Natural killer cell treated with Interleukin-12 subunit alpha and Interleukin-12 subunit beta and Interleukin-15 and Interleukin-18, amount 100 ng/mL, for 72 hours (primary cell): ENCODE results near the gene RHBDD2. TPM values are rescaled to one million over a fixed set of nuclear protein-coding genes. Genes with fewer than 3 reads are reported as not detected.
A peak's percentile ranks its signal among the peaks of the same experiment; 100 is the strongest.
"Not testable (repeated sequence)": the region's sequence is repeated elsewhere in the genome, so short reads cannot be mapped to it uniquely, and the experiment has no call there.

Experiments used
- ATAC-seq, 2 donors: fragments of 150-1000 bp; cut with Tn5 transposase in 1 of 2; sonication (Bioruptor Pico), chemical (Tn5 transposase) in 1 of 2; 2 replicates each; pipeline ENCODE4 v1.10.0; 2021
- DNase-seq: peaks from one replicate; pipeline ENCODE4 v3.0.0; 2022; ENCODE audit warnings: low spot score
- H3K27ac Mint-ChIP-seq, 2 donors: 1 replicate in 1 of 2; 2 replicates in 1 of 2; pipeline ENCODE4 v1.8.0; 2022; ENCODE audit warnings: mixed read lengths in 2 of 2, mild to moderate bottlenecking in 1 of 2, moderate library complexity in 1 of 2
- H3K27me3 Mint-ChIP-seq, 2 donors: 1 replicate in 1 of 2; 2 replicates in 1 of 2; pipeline ENCODE4 v1.8.0; 2022; ENCODE audit warnings: mixed read lengths in 2 of 2
- H3K36me3 Mint-ChIP-seq: one replicate; pipeline ENCODE4 v1.8.0; 2022; ENCODE audit warnings: mixed read lengths
- H3K4me1 Mint-ChIP-seq, 2 donors: 1 replicate in 1 of 2; 2 replicates in 1 of 2; pipeline ENCODE4 v1.8.0; 2022; ENCODE audit warnings: low read depth in 2 of 2, mixed read lengths in 2 of 2, mild to moderate bottlenecking in 1 of 2
- H3K4me3 Mint-ChIP-seq: one replicate; pipeline ENCODE4 v1.8.0; 2022; ENCODE audit warnings: mixed read lengths
- H3K9me3 Mint-ChIP-seq: 2 replicates; pipeline ENCODE4 v1.8.0; 2022; ENCODE audit warnings: mixed read lengths
- total RNA-seq, 2 donors: library from RNA; stranded (reverse); gene quantifications; one replicate each; pipeline ENCODE4 v1.2.3, GENCODE V29; 2022

Gene RHBDD2
- total RNA-seq, 2 donors from 2014 or later: 33.8 to 46.0 TPM

DNA sequence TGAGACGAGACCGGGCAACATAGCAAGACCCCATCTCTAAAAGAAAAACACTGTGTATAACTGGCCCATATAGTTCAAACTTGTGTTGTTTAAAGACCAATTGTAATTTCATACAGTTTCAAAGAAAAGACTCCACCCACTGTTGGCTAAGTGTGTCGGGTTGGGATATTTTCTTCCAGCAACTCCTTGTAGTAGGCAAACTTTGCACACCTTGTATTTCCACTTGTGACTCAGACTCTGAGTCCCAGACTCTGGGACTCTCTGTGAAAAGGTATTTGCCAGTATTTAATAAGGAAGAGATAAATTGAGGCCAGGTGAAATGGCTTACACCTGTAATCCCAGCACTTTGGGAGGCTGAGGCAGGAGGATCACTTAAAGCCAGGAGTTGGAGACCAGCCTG is 29.3 kb upstream of the RHBDD2 start:
- Mint-ChIP-seq H3K4me1 (peaks cover 4 to 7% of the 10 kb centered on the region in 2 donors), H3K36me3 (no peaks in the 10 kb centered on the region), H3K27me3 (no peaks in the 10 kb centered on the region), H3K4me3 (no peak overlapping the region), H3K27ac (no peak overlapping the region), H3K9me3 (no peaks in the 10 kb centered on the region)
- DNase-seq (no peak), ATAC-seq (no peak)

DNA sequence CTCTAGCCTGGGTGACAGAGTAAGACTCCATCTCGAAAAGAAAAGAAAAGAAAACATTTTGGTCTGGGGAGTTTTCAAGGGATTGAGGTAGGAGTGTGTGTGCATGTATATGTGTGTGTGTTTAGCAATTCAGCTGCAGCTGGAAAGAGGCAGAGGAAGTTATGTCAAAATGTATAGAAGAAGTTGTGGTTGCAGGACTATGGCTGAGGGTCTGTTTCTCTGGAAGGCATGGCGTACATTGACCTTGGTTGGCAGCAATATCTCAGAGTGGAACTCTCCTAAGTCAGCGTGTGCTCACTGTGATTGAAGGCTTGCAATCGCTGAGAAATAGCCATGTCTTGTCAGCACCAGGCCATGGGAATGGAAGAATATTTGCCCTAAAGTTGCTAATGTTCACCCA is 28.6 kb upstream of the RHBDD2 start:
- H3K4me1 Mint-ChIP-seq: peaks cover 4 to 5% of the 10 kb centered on the region in 2 donors
- DNase-seq: no peak
- no peak overlapping the region for H3K4me3 Mint-ChIP-seq
- H3K27me3 Mint-ChIP-seq: no peaks in the 10 kb centered on the region
- H3K9me3 Mint-ChIP-seq: no peaks in the 10 kb centered on the region
- no peaks in the 10 kb centered on the region for H3K36me3 Mint-ChIP-seq
- no peak overlapping the region for H3K27ac Mint-ChIP-seq
- ATAC-seq: no peak

DNA sequence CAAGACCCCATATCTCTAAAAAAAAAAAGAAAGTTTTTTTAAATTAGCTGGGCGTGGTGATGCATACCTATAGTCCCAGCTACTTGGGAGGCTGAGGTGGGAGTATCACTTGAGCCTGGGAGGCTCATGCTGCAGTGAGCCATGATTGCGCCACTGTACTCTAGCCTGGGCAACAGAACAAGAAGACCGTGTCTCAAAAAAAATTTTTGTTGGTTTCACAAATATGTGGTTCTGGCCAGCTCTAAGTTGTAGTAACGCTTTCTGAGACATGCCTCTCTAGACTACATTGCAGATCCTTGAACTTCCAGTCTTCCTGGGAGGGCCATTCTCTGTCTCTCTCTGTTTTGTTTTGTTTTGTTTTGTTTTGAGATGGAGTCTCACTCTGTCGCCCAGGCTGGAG is 24.6 kb upstream of the RHBDD2 start:
- peaks cover 0 to 13% of the 10 kb centered on the region in 2 donors for H3K27me3 Mint-ChIP-seq
- H3K36me3 Mint-ChIP-seq: no peaks in the 10 kb centered on the region
- ATAC-seq (no peak), DNase-seq (no peak)
- H3K27ac Mint-ChIP-seq: no peak overlapping the region
- H3K4me1 Mint-ChIP-seq: peaks cover 15 to 16% of the 10 kb centered on the region in 2 donors
- H3K9me3 Mint-ChIP-seq: no peaks in the 10 kb centered on the region
- no peak overlapping the region for H3K4me3 Mint-ChIP-seq

DNA sequence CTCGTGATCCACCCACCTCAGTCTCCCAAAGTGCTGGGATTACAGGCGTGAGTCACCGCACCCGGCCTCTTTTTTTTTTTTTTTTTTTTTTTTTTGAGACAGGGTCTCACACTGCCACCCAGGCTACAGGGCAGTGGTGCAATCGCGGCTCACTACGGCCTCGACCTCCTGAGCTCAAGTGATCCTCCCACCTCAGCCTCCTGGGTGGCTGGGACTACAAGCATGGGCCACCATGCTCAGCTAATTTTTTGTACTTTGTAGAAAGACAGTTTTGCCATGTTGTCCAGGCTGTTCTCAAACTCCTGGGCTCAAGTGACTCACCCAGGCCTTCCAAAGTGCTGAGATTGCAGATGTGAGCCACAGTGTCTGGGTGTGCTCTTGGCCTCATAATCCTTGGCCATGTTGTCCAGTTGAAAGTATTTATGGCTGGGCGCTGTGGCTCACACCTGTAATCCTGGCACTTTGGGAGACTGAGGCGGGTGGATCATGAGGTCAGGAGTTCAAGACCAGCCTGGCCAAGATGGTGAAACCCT is 24.0 kb upstream of the RHBDD2 start:
- H3K27me3 Mint-ChIP-seq: peaks cover 0 to 13% of the 10 kb centered on the region in 2 donors
- not testable (repeated sequence) for H3K4me3 Mint-ChIP-seq

DNA sequence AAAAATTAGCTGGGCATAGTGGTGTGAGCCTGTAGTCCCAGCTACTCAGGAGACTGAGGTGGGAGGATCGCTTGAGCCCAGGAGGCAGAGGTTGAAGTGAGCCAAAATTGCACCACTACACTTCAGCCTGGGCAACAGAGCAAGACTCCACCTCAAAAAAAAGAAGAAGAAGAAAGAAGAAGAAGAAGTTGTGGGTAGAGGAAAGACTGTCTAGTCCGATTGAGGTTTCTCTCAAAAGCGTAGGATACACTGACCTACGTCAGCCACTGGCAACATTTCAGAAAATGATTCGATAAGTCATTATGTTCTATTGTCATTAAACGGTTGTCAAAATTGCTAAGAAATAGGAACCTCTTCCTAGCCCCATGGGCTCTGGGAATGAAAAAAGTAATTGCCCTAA is 22.3 kb upstream of the RHBDD2 start:
- no peak overlapping the region for H3K27ac Mint-ChIP-seq
- ATAC-seq (no peak), DNase-seq (no peak)
- H3K4me1 Mint-ChIP-seq: peaks cover 10 to 12% of the 10 kb centered on the region in 2 donors
- H3K36me3 Mint-ChIP-seq: no peaks in the 10 kb centered on the region
- H3K9me3 Mint-ChIP-seq: no peaks in the 10 kb centered on the region
- H3K4me3 Mint-ChIP-seq: no peak overlapping the region
- H3K27me3 Mint-ChIP-seq: peaks cover 0 to 13% of the 10 kb centered on the region in 2 donors

More for the DNA sequence above, 24.0 kb upstream of the RHBDD2 start:
- not testable (repeated sequence) for H3K36me3 Mint-ChIP-seq, H3K27ac Mint-ChIP-seq, H3K9me3 Mint-ChIP-seq, ATAC-seq, DNase-seq
- peaks cover 15 to 16% of the 10 kb centered on the region in 2 donors for H3K4me1 Mint-ChIP-seq

DNA sequence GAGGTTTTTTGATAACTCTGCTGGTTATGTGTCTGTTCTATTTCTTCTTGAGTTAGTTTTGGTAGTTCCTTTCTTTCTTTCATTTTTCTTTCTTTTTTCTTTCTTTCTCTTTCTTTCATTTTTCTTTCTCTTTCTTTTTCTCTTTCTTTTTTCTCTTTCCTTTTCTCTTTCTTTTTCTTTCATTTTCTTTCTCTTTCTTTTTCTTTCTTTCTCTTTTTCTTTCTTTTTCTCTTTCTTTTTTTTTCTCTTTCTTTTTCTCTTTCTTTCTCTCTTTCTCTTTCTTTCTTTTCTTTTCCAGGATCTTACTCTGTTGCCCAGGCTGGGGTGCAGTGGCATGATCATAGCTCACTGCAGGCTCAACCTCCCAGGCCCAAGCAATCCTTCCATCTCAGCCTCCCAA is 20.4 kb upstream of the RHBDD2 start:
- Mint-ChIP-seq H3K27me3 (peaks cover 2 to 15% of the 10 kb centered on the region in 2 donors), H3K9me3 (no peaks in the 10 kb centered on the region), H3K4me1 (peaks cover 10 to 12% of the 10 kb centered on the region in 2 donors), H3K36me3 (no peaks in the 10 kb centered on the region), H3K4me3 (no peak overlapping the region), H3K27ac (peak overlapping the region; percentile 4 to 56)
- DNase-seq (no peak), ATAC-seq (no peak)

DNA sequence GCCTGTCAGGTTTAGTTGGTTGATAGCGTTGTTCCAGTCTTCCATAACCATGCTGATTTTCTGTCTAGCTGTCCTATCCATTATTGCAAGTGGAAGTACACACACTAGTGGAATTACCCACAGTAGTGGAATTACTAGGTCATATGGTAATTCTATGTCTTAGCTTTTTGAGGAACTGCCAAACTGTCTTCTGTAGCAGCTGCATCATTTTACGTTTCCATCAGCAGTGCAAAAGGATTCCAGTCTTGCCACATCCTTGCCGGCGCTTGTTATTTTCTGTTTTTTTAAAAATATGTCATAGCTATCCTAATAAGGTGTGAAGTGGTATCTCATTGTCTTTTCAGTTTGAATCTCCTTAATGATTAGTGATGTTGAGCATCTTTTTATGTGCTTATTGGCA is 17.2 kb upstream of the RHBDD2 start:
- no peak for DNase-seq
- H3K4me3 Mint-ChIP-seq: no peak overlapping the region
- no peaks in the 10 kb centered on the region for H3K36me3 Mint-ChIP-seq
- no peak overlapping the region for H3K27ac Mint-ChIP-seq
- peaks cover 7 to 24% of the 10 kb centered on the region in 2 donors for H3K27me3 Mint-ChIP-seq
- no peak for ATAC-seq
- H3K9me3 Mint-ChIP-seq: no peaks in the 10 kb centered on the region
- peaks cover 16 to 17% of the 10 kb centered on the region in 2 donors for H3K4me1 Mint-ChIP-seq

DNA sequence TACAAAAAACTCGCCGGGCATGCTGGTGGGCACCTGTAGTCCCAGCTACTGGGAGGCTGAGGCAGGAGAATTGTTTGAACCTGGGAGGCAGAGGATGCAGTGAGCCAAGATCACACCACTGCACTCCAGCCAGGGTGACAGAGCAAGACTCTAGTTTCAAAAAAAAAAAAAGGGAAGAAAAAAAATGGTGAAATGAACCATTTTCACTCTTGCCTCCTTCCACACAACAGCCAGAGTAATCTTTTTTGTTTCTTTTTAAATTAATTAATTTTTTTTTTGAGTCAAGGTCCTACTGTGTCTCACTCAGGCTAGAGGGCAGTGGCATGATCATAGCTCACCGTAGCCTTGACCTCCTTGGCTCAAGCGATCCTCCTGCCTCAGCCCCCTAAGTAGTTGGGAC is 14.6 kb upstream of the RHBDD2 start:
- H3K9me3 Mint-ChIP-seq, H3K36me3 Mint-ChIP-seq, H3K4me3 Mint-ChIP-seq, ATAC-seq, DNase-seq: not testable (repeated sequence)
- H3K27ac Mint-ChIP-seq: peak overlapping the region in 1 of 2 donors; percentile 12
- peaks cover 11% of the 10 kb centered on the region in 2 donors for H3K4me1 Mint-ChIP-seq
- peaks cover 7 to 11% of the 10 kb centered on the region in 2 donors for H3K27me3 Mint-ChIP-seq

DNA sequence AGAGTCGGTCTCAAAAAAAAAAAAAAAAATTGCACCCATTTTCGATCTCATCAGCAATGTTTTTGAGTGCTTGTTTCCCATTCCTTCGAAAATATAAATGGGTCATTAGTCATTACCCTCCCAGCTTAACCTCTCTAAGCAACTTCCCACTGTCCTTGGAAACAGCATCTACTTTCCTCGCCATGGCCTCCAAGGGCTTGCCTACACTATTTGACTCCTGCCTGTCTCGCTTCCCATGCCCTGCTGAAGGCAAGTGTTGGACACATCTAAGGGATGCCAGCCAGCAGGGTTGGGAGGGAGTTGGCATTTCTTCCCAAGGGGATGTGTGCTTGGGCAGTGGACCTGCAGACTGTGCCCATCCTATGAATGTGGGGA is 12.7 kb upstream of the RHBDD2 start:
- Mint-ChIP-seq H3K27ac (no peak overlapping the region), H3K27me3 (peaks cover 7 to 11% of the 10 kb centered on the region in 2 donors), H3K4me3 (no peak overlapping the region), H3K36me3 (no peaks in the 10 kb centered on the region), H3K9me3 (no peaks in the 10 kb centered on the region), H3K4me1 (peaks cover 11 to 14% of the 10 kb centered on the region in 2 donors)
- ATAC-seq: peak in 1 of 2 donors; percentile 4
- DNase-seq: peak; percentile 31

DNA sequence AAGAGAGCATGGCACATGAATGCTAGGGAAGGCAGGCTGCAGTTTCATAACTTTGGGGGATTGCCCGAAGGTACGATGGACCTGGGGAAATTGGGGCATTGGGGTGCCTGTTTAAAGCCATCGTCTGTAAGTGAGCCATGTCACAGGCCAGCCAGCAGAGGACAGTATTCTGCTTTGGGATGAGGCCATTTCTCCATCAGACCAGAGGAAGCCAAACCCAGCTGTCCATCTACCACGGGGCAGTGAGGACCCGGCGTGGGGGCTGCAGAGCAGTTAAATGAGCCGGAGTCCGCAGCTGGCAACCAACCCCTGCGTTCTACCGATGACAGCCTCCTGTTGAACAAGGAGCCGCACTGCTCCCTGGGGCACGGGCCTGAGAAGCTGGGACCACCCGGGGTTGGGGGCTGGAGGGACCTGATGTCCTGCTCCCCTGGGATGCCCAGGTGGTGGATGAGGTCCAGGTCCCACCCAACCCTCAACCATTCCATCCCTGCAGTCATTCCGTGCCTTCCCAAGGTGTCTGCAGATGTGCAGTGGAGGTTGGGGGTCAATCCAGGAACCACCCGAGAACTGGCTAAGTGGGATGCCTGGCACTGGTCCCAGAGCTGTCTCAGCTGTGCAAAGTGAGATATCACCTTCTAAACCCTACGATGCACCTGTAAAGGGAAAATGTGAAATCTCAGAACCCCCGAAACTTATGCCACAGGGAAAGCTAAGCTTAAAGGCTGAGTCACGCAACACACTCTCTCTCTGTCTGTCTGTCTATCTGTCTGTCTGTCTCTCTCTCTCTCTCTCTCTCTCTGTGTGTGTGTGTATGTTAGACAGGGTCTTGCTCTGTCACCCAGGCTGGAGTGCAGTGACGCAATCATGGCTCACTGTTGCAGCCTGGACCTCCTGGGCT is 12.1 kb upstream of the RHBDD2 start:
- DNase-seq (peak; percentile 70), ATAC-seq (peak; percentile 85 to 89)
- peak overlapping the region; percentile 5 for H3K4me3 Mint-ChIP-seq
- peak overlapping the region in 1 of 2 donors; percentile 59 for H3K27ac Mint-ChIP-seq
- H3K27me3 Mint-ChIP-seq: peaks cover 7 to 11% of the 10 kb centered on the region in 2 donors
- H3K9me3 Mint-ChIP-seq: no peaks in the 10 kb centered on the region
- H3K36me3 Mint-ChIP-seq: no peaks in the 10 kb centered on the region
- H3K4me1 Mint-ChIP-seq: peaks cover 11 to 14% of the 10 kb centered on the region in 2 donors

DNA sequence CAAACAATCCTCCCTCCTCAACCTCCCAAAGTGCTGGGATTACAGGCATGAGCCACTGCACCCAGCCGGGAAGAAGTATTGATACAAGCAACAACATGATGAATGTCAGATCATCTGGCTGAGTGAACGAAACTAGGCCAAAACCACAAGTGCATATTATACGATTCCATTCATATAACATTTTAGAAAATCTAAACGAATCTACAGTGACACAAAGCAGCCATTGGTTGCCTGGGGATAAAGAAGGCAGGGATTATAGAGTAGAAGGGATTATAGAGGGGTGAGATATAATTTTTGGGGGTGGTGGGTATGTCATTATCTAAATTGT is 11.5 kb upstream of the RHBDD2 start:
- no peak for ATAC-seq
- no peak for DNase-seq
- Mint-ChIP-seq H3K27ac (peak overlapping the region in 1 of 2 donors; percentile 59), H3K4me1 (peaks cover 11 to 18% of the 10 kb centered on the region in 2 donors), H3K36me3 (no peaks in the 10 kb centered on the region), H3K9me3 (no peaks in the 10 kb centered on the region), H3K4me3 (peak overlapping the region; percentile 5), H3K27me3 (peaks cover 9 to 11% of the 10 kb centered on the region in 2 donors)

DNA sequence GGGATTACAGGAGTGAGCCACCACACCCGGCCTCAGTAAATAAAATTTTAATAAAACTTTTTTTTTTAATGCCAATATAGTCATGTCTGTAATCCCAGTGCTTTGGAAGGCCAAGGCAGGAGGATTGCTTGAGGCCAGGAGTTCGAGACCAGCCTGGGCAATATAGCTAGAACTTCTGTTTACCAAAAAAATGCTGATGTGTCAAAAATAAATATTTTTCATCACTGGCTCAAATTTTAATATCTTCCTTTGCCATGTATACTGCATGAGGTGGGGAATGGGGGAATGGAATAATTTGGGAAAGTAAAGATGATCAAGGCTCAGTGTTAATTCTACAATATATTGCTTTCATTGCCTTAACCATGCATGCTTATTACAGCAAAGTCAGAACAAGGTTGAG is 10.7 kb upstream of the RHBDD2 start:
- Mint-ChIP-seq H3K4me1 (peaks cover 11 to 18% of the 10 kb centered on the region in 2 donors), H3K36me3 (no peaks in the 10 kb centered on the region), H3K4me3 (no peak overlapping the region), H3K27ac (no peak overlapping the region), H3K9me3 (no peaks in the 10 kb centered on the region), H3K27me3 (peaks cover 9 to 11% of the 10 kb centered on the region in 2 donors)
- DNase-seq: no peak
- no peak for ATAC-seq

DNA sequence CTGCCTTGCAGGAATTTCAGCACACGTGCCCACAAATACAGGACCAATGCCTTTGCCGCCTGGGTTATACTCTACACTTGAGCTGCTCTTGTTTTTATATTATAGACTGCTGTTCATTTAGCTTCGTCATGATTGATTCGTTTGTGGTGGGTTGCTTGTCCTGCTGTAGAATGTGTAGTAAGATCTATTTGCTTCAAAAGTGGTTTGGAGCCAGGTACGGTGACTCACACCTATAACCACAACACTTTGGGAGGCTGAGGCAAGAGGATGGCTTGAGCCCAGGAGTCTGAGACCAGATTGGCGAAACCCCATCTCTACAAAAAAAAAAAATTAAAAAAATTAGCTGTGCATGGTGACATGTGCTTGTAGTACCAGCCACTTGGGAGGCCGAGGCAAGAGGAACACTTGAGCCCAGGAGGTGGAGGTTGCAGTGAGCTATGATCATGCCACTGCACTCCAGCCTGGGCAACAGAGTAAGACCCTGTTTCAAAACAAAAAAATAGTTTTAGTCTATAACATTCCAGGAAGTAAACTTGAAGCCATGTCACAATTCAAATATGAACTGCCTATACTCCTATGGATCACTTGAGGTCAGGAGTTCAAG is 9.0 kb upstream of the RHBDD2 start:
- peaks cover 11 to 18% of the 10 kb centered on the region in 2 donors for H3K4me1 Mint-ChIP-seq
- no peak for ATAC-seq
- H3K27ac Mint-ChIP-seq: peak overlapping the region in 1 of 2 donors; percentile 35
- DNase-seq: no peak
- no peaks in the 10 kb centered on the region for H3K36me3 Mint-ChIP-seq
- no peaks in the 10 kb centered on the region for H3K9me3 Mint-ChIP-seq
- peaks cover 6 to 7% of the 10 kb centered on the region in 2 donors for H3K27me3 Mint-ChIP-seq
- no peak overlapping the region for H3K4me3 Mint-ChIP-seq
